H1 (cell line): Measurements from ENCODE around the gene ARGLU1. TPM values are rescaled to one million over a fixed set of nuclear protein-coding genes. Genes with fewer than 3 reads are reported as not detected.
"Not testable (repeated sequence)": the region's sequence is repeated elsewhere in the genome, so short reads cannot be mapped to it uniquely, and the experiment has no call there.

Experiments
- CTCF ChIA-PET: fragments of 300-600 bp; sonication (Branson Sonifier 250); formaldehyde crosslinking; loops from one replicate; lab custom pipeline; 2021; ENCODE audit not compliant: partially characterized antibody; lab: Charles Lee
- POLR2A ChIA-PET: fragments of 300-600 bp; sonication (Branson Sonifier 250); formaldehyde crosslinking; loops from one replicate; lab custom pipeline; 2021; ENCODE audit warnings: inconsistent platforms; ENCODE audit not compliant: partially characterized antibody; lab: Charles Lee
- DNase-seq, 2 experiments: peaks; one replicate each; pipeline versions ENCODE4 v3.0.0 to v3.0.0-alpha.2; 2010 to 2022; ENCODE audit warnings: low spot score in 2 of 2, low read depth in 1 of 2, mixed read lengths in 1 of 2
- FAIRE-seq: peaks from 2 replicates; lab custom pipeline; 2011; peaks lifted over from hg19 to GRCh38; lab: Jason Lieb, UNC
- H2AFZ ChIP-seq: 2 replicates; pipeline ENCODE4 v1.8.1; 2012; ENCODE audit warnings: low read length, inconsistent platforms
- H2AK5ac ChIP-seq: 2 replicates; pipeline ENCODE4 v1.6.1; 2013; ENCODE audit warnings: low read depth, low read length
- H2BK120ac ChIP-seq: replicated peaks from 2 replicates; pipeline ENCODE3; 2013; ENCODE audit warnings: low read depth, low read length, inconsistent platforms
- H2BK12ac ChIP-seq: 2 replicates; pipeline ENCODE4 v1.6.1; 2013; ENCODE audit warnings: low read depth, low read length
- H2BK15ac ChIP-seq: 2 replicates; pipeline ENCODE4 v1.6.1; 2013; ENCODE audit warnings: low read length
- H2BK20ac ChIP-seq: 2 replicates; pipeline ENCODE4 v1.6.1; 2013; ENCODE audit warnings: low read length
- H2BK5ac ChIP-seq: 2 replicates; pipeline ENCODE4 v1.6.1; 2013; ENCODE audit warnings: low read depth, low read length
- H3K14ac ChIP-seq: 2 replicates; pipeline ENCODE4 v1.6.1; 2013; ENCODE audit warnings: inconsistent platforms; ENCODE audit not compliant: insufficient read length
- H3K18ac ChIP-seq: 2 replicates; pipeline ENCODE4 v1.6.1; 2013; ENCODE audit warnings: low read length; ENCODE audit errors: extremely low read depth
- H3K23ac ChIP-seq: 2 replicates; pipeline ENCODE4 v1.6.1; 2013; ENCODE audit warnings: inconsistent platforms; ENCODE audit not compliant: insufficient read length
- H3K23me2 ChIP-seq: 2 replicates; pipeline ENCODE4 v1.6.1; 2013; ENCODE audit warnings: low read depth, low read length
- H3K27ac ChIP-seq: 2 replicates; pipeline ENCODE4 v1.6.1; 2011; ENCODE audit warnings: low read depth, low read length, inconsistent platforms
- H3K27me3 ChIP-seq, 4 experiments: replicated peaks in 1 of 4; 1 replicate in 1 of 4; 2 replicates in 3 of 4; pipeline versions ENCODE4 v1.6.1 to v1.8.1; 2011 to 2013; ENCODE audit warnings: low read length in 3 of 4, mild to moderate bottlenecking in 3 of 4, inconsistent platforms in 2 of 4, mixed read lengths in 2 of 4, moderate library complexity in 1 of 4; ENCODE audit not compliant: control insufficient read depth in 3 of 4, insufficient read depth in 3 of 4; ENCODE audit errors: extremely low read depth in 1 of 4
- H3K36me3 ChIP-seq, 4 experiments: 2 replicates each; pipeline versions ENCODE4 v1.6.1 to v1.8.1; 2011 to 2013; ENCODE audit warnings: mild to moderate bottlenecking in 4 of 4, low read length in 3 of 4, moderate library complexity in 2 of 4, control low read depth in 1 of 4, inconsistent platforms in 1 of 4; ENCODE audit not compliant: insufficient read depth in 4 of 4, control insufficient read depth in 2 of 4
- H3K4ac ChIP-seq: replicated peaks from 2 replicates; pipeline ENCODE3; 2013; ENCODE audit warnings: low read length, low read depth, mixed read lengths, inconsistent platforms; ENCODE audit not compliant: insufficient read length
- H3K4me1 ChIP-seq, 4 experiments: replicated peaks in 1 of 4; 1 replicate in 1 of 4; 2 replicates in 3 of 4; pipeline versions ENCODE4 v1.6.1 to v1.8.1; 2011 to 2013; ENCODE audit warnings: low read length in 3 of 4, inconsistent platforms in 2 of 4, mixed read lengths in 1 of 4; ENCODE audit not compliant: insufficient read depth in 4 of 4, control insufficient read depth in 3 of 4
- H3K4me2 ChIP-seq, 2 experiments: 2 replicates each; pipeline versions ENCODE4 v1.6.1 to v1.8.1; 2011 to 2013; ENCODE audit warnings: low read depth in 2 of 2, low read length in 2 of 2, control low read depth in 1 of 2, inconsistent platforms in 1 of 2, mild to moderate bottlenecking in 1 of 2; ENCODE audit not compliant: insufficient read depth in 1 of 2
- H3K4me3 ChIP-seq, 4 experiments: fragments of 200-600, 300-600 bp in 1 of 4; sonication (generic), shearing (Covaris generic), sonication (Bioruptor Twin) in 1 of 4; 2 replicates each; pipeline versions ENCODE4 v1.5.1 to v1.8.1; 2011 to 2016; ENCODE audit warnings: low read length in 4 of 4, low read depth in 3 of 4, control low read depth in 2 of 4, inconsistent platforms in 2 of 4, mild to moderate bottlenecking in 2 of 4, mixed read lengths in 1 of 4, moderate library complexity in 1 of 4; ENCODE audit not compliant: insufficient read depth in 2 of 4; ENCODE audit errors: extremely low read depth in 1 of 4
- H3K56ac ChIP-seq: replicated peaks from 2 replicates; pipeline ENCODE3; 2013; ENCODE audit warnings: low read depth, mild to moderate bottlenecking, mixed read lengths, low read length, inconsistent platforms; ENCODE audit not compliant: insufficient read length
- H3K79me1 ChIP-seq: 2 replicates; pipeline ENCODE4 v1.6.1; 2013; ENCODE audit warnings: low read depth, low read length, control low read depth
- H3K79me2 ChIP-seq, 2 experiments: 2 replicates each; pipeline versions ENCODE4 v1.6.1 to v1.8.1; 2012 to 2013; ENCODE audit warnings: low read length in 2 of 2, mild to moderate bottlenecking in 2 of 2, inconsistent platforms in 1 of 2; ENCODE audit not compliant: insufficient read depth in 2 of 2, control insufficient read depth in 1 of 2
- H3K9ac ChIP-seq, 4 experiments: replicated peaks in 1 of 4; 1 replicate in 1 of 4; 2 replicates in 3 of 4; pipeline versions ENCODE4 v1.6.1 to v1.8.1; 2011 to 2013; ENCODE audit warnings: low read depth in 3 of 4, low read length in 3 of 4, control low read depth in 2 of 4, mild to moderate bottlenecking in 2 of 4, moderate library complexity in 2 of 4, inconsistent platforms in 1 of 4; ENCODE audit errors: extremely low read depth in 1 of 4
- H3K9me3 ChIP-seq, 2 experiments: 2 replicates each; pipeline versions ENCODE4 v1.6.1 to v1.8.1; 2012 to 2013; ENCODE audit warnings: mild to moderate bottlenecking in 2 of 2, moderate library complexity in 2 of 2, control low read depth in 1 of 2, inconsistent platforms in 1 of 2, low read depth in 1 of 2, low read length in 1 of 2, mixed read lengths in 1 of 2; ENCODE audit not compliant: insufficient read depth in 2 of 2
- H4K20me1 ChIP-seq, 2 experiments: replicated peaks in 1 of 2; 2 replicates each; pipeline versions ENCODE3 to v1.8.1; 2011 to 2013; ENCODE audit warnings: inconsistent platforms in 2 of 2, low read length in 2 of 2, mild to moderate bottlenecking in 1 of 2; ENCODE audit not compliant: insufficient read depth in 2 of 2, control insufficient read depth in 1 of 2
- H4K5ac ChIP-seq: 2 replicates; pipeline ENCODE4 v1.6.1; 2013; ENCODE audit warnings: low read length, low read depth, mixed read lengths, inconsistent platforms; ENCODE audit not compliant: insufficient read length
- H4K8ac ChIP-seq: 2 replicates; pipeline ENCODE4 v1.8.0; 2013; ENCODE audit warnings: mild to moderate bottlenecking, moderate library complexity, low read length, inconsistent platforms; ENCODE audit not compliant: insufficient read depth; ENCODE audit errors: extremely low read depth
- H4K91ac ChIP-seq: replicated peaks from 2 replicates; pipeline ENCODE3; 2013; ENCODE audit warnings: low read length, mixed read lengths, inconsistent platforms; ENCODE audit not compliant: insufficient read length
- WGBS, 2 experiments: shearing (Covaris generic) in 1 of 2; methylation state at CpG; one replicate each; pipeline versions ENCODE4 v1.1.6 to v1.1.7; 2013 to 2015; ENCODE audit warnings: low lambda C conversion rate in 2 of 2, mixed read lengths in 2 of 2, inconsistent platforms in 1 of 2, low coverage in 1 of 2, missing lambda C conversion rate in 1 of 2; ENCODE audit not compliant: insufficient replicate concordance in 2 of 2, insufficient coverage in 1 of 2, insufficient read length in 1 of 2; ENCODE audit errors: extremely low coverage in 1 of 2, missing lambda C conversion rate in 1 of 2; 5-methylcytosine and 5-hydroxymethylcytosine counted together
- polyA plus RNA-seq, 7 experiments: library from polyadenylated mRNA; depleted of rRNA in 3 of 7; stranded (reverse) in 5 of 7; unstranded in 2 of 7; fragments of >200 nt in 5 of 7; fragments of 200-250 nt in 2 of 7; gene quantifications; 1 replicate in 5 of 7; 2 replicates in 1 of 7; 4 replicates in 1 of 7; pipeline versions ENCODE4 v1.2.1 to v1.2.3, GENCODE V29; 2011 to 2013; ENCODE audit warnings: missing spikeins in 2 of 7, mixed read lengths in 2 of 7
- total RNA-seq: library from RNA; stranded (reverse); fragmentation: NEBNext Ultra II Directional; extraction: Animal tissue kit (Norgen Biotek cat#: 25700); gene quantifications from 2 replicates; pipeline ENCODE4 v1.2.1, GENCODE V29; 2021

Gene ARGLU1
- total and polyA plus RNA-seq, 2 of the 8 experiments (the other 6 are each of a cell fraction or from before 2014, with no cell fraction given) = 47.8 to 84.9 TPM

DNA sequence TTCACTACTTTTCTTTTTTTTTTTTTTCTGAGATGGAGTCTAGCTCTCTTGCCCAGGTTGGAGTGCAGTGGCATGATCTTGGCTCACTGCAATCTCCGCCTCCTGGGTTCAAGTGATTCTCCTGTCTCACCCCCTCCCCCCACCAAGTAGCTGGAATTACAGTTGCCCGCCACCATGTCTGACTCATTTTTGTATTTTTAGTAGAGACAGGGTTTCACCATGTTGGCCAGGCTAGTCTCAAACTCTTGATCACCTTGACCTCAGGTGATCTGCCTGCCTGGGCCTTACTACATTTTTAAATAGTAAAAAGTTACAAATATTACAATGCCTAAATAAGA lies 32.8 kb upstream of the ARGLU1 start:
- H3K27me3 ChIP-seq, H2BK20ac ChIP-seq, H4K5ac ChIP-seq, DNase-seq, H2BK15ac ChIP-seq, H2BK120ac ChIP-seq, H3K79me2 ChIP-seq, H2BK5ac ChIP-seq, H3K4me1 ChIP-seq, H3K4me2 ChIP-seq, H4K20me1 ChIP-seq, H3K36me3 ChIP-seq, H2AK5ac ChIP-seq, POLR2A ChIA-PET, H2BK12ac ChIP-seq, H3K23ac ChIP-seq, H3K18ac ChIP-seq, H3K9ac ChIP-seq, H3K4ac ChIP-seq, H4K91ac ChIP-seq, H3K27ac ChIP-seq, H3K56ac ChIP-seq, H2AFZ ChIP-seq, H3K79me1 ChIP-seq, H3K23me2 ChIP-seq, H3K9me3 ChIP-seq, H3K4me3 ChIP-seq, H3K14ac ChIP-seq, FAIRE-seq, H4K8ac ChIP-seq, CTCF ChIA-PET: not testable (repeated sequence)
- 64% methylated on average over 2 of the region's 2 CpGs; no CpG with 5 or more reads in 1 of the 2 experiments for WGBS, 2 experiments
